Stomach (tissue), 9 donors: Measurements from ENCODE around the gene DCTPP1. TPM values are rescaled to one million over a fixed set of nuclear protein-coding genes. Genes with fewer than 3 reads are reported as not detected.

Experiments used
- DNase-seq, 2 donors: peaks; one replicate each; pipeline versions ENCODE4 v3.0.0 to v3.0.0-alpha.2; 2013 to 2019
- H3K27ac ChIP-seq, 5 donors: fragments of 200-600 bp in 4 of 5; sonication (generic) in 4 of 5; one replicate each; pipeline ENCODE4 v1.5.1; 2013 to 2019; ENCODE audit warnings: mild to moderate bottlenecking in 1 of 5, moderate library complexity in 1 of 5
- H3K27me3 ChIP-seq, 3 donors: fragments of 200-600 bp; sonication (generic); one replicate each; pipeline ENCODE4 v1.5.1; 2017 to 2019; ENCODE audit warnings: mixed run types in 1 of 3
- H3K36me3 ChIP-seq, 4 donors: fragments of 200-600 bp; sonication (generic); 1 replicate in 3 of 4; 2 replicates in 1 of 4; pipeline ENCODE4 v1.5.1; 2016 to 2019
- H3K4me1 ChIP-seq, 4 donors: fragments of 200-600 bp; sonication (generic); one replicate each; pipeline ENCODE4 v1.5.1; 2016 to 2019
- H3K4me3 ChIP-seq, 4 donors: fragments of 200-600 bp; sonication (generic) in 3 of 4; one replicate each; pipeline ENCODE4 v1.5.1; 2016 to 2019; ENCODE audit warnings: mild to moderate bottlenecking in 1 of 4
- H3K9me3 ChIP-seq, 4 donors: fragments of 200-600 bp; sonication (generic); one replicate each; pipeline ENCODE4 v1.5.1; 2016 to 2019
- EP300 ChIP-seq: sonication (generic); formaldehyde crosslinking; IDR thresholded peaks from one replicate; pipeline ENCODE4 v1.6.1; 2017; ENCODE audit warnings: antibody characterized with exemption
- POLR2A ChIP-seq, 4 donors: fragments of 450-650 bp; IDR thresholded peaks; one replicate each; pipeline ENCODE4 v1.6.1; 2016; ENCODE audit warnings: antibody characterized with exemption in 4 of 4, control low read depth in 2 of 4, mild to moderate bottlenecking in 1 of 4, moderate library complexity in 1 of 4
- POLR2AphosphoS5 ChIP-seq, 3 donors: sonication (generic); formaldehyde crosslinking; IDR thresholded peaks; one replicate each; pipeline ENCODE4 v1.6.1; 2016; ENCODE audit warnings: antibody characterized with exemption in 3 of 3
- WGBS, 5 donors: extraction: QIAGEN DNeasy Blood & Tissue Kit in 3 of 5; methylation state at CpG; one replicate each; pipeline versions ENCODE4 v1.1.5 to v1.1.7; 2013 to 2018; 5-methylcytosine and 5-hydroxymethylcytosine counted together
- intact Hi-C: fragments of 100-400 bp; cut with DNase I; formaldehyde crosslinking; loops from one replicate; pipeline ENCODE4 v1.15.1; 2023; ENCODE audit warnings: low total_unique reads
- polyA plus RNA-seq, 3 donors: library from polyadenylated mRNA; stranded (reverse); fragments of 200-250 nt; gene quantifications; one replicate each; pipeline ENCODE4 v1.2.3, GENCODE V29; 2013
- total RNA-seq, 5 donors: library from RNA; depleted of rRNA; stranded (reverse); fragments of >200 nt; gene quantifications; one replicate each; pipeline versions ENCODE4 v1.1.0 to v1.2.3, GENCODE V29; 2014 to 2016
- TF ChIP-seq, protein P1 (sequence below), 7 experiments: fragments of 450-650 bp in 4 of 7; fragments of 200-600 bp in 3 of 7; sonication (generic) in 3 of 7; IDR thresholded peaks; one replicate each; pipeline ENCODE4 v1.5.1; 2016 to 2019; ENCODE audit warnings: antibody characterized with exemption in 7 of 7, control low read depth in 2 of 7, mild to moderate bottlenecking in 1 of 7
- donor health status: healthy with polysubstance abuse.
- donor health status: Bipolar disorder and iron deficiency.
- donor health status: healthy.

Gene DCTPP1
- total and polyA plus RNA-seq, 8 donors, result 15.5 to 50.2 (median 35.9) TPM; not detected in 1

- intact Hi-C loops, result no loop called here
- no peaks in the 10 kb centered on the region for H3K36me3 ChIP-seq
- peak overlapping the region; percentile 98 to 100 (median 99) for H3K27ac ChIP-seq
- no peaks in the 10 kb centered on the region for H3K9me3 ChIP-seq
- H3K27me3 ChIP-seq, result no peaks in the 10 kb centered on the region
- peaks cover 19 to 37% (median 30%) of the 10 kb centered on the region in 4 donors for H3K4me1 ChIP-seq
- DNase-seq, result no peak
- WGBS, 5 donors, result 26 to 46% (median 34%) methylated on average over 16 to 27 of the region's 27 CpGs
- TF ChIP-seq EP300, result no peak
- no peak for TF ChIP-seq POLR2A (IDR thresholded peaks at IDR 0.05)
- no peak for TF ChIP-seq POLR2AphosphoS5 (IDR thresholded peaks at IDR 0.05)
- TF ChIP-seq, protein P1, sequence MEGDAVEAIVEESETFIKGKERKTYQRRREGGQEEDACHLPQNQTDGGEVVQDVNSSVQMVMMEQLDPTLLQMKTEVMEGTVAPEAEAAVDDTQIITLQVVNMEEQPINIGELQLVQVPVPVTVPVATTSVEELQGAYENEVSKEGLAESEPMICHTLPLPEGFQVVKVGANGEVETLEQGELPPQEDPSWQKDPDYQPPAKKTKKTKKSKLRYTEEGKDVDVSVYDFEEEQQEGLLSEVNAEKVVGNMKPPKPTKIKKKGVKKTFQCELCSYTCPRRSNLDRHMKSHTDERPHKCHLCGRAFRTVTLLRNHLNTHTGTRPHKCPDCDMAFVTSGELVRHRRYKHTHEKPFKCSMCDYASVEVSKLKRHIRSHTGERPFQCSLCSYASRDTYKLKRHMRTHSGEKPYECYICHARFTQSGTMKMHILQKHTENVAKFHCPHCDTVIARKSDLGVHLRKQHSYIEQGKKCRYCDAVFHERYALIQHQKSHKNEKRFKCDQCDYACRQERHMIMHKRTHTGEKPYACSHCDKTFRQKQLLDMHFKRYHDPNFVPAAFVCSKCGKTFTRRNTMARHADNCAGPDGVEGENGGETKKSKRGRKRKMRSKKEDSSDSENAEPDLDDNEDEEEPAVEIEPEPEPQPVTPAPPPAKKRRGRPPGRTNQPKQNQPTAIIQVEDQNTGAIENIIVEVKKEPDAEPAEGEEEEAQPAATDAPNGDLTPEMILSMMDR (IDR thresholded peaks at IDR 0.05), result no peak
- H3K4me3 ChIP-seq, result peak overlapping the region; percentile 61 to 73 (median 66)
Measured at GRCh38 chr16:30379158-30379783, 50.6 kb downstream of the DCTPP1 start.

DNA sequence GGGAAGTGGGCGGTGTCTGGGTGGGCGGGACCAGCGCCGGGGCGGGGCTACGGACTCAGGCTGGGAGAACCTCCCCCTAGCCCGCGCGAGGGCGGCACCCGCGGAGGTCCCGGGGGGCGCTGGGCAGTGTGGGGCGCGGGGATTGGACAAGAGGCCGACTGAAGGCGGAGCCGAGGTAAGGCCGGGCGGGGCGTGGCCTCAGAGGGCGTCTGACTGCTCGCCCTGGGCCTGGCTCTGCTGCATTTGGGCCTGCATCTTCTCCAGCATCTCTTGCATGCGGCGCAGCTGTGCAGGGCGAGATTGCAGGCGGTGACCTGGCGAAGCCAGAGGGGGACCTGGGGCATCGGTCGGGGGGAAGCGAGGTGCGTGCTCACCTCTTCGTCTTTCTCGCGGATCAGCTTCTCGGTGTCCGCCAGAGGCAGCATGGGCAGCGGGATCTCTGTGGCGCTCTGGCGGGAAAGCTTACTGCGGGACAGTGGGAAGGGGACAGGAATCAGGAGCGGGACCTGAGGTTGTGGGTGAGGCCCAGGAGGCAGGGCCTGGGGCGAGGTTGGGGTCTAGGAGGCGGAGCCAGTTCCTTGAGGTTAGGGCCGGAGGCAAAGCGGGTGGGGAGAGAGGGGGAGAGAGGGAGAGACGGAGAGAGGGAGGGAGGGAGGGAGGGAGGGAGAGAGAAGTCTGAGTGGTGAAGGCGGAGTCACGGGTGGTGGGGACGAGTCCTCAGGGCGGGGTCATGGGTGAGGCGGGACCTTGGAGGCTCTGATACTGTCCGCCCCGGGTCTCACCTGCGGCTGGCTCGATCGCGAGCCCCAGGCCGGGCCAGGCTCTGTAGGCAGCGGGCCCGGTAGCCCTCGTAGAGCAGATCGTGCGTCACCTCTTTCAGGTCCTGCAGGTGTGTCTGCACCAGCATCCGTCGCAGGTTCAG is 51.3 kb downstream of the DCTPP1 start:
- H3K4me1 ChIP-seq, result peaks cover 19 to 37% (median 30%) of the 10 kb centered on the region in 4 donors
- intact Hi-C loops, result no loop called here
- WGBS, 5 donors, result 0 to 1% (median 1%) methylated on average over 42 to 67 of the region's 67 CpGs

DNA sequence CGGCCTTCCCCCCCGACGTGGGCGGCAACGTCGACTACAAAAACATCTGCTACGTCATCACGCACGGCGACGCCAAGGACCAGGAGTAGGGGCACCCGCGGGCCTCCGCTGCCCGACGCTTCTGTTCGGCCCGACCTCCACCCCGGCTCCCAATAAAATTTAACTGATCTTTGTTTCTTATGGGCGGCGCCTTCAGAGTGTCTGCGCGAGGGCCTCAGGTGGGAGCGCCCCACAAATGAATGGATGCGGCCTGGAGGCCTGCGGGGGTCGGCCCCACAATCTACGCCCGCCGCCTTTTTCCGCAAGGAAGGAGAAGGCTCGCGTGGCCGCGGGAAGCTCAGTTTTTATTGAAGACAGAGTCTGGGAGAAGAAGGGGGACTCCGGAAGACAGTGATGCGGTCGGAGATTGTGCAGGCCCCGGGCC is 52.0 kb downstream of the DCTPP1 start:
- Histone ChIP-seq H3K4me3 (peak overlapping the region; percentile 61 to 73 (median 66)), H3K9me3 (no peaks in the 10 kb centered on the region), H3K27ac (peak overlapping the region; percentile 98 to 100 (median 99)), H3K36me3 (no peaks in the 10 kb centered on the region), H3K4me1 (peaks cover 19 to 37% (median 30%) of the 10 kb centered on the region in 4 donors), H3K27me3 (no peaks in the 10 kb centered on the region)
- intact Hi-C loops, result no loop called here
- peak; percentile 94 to 97 for DNase-seq
- TF ChIP-seq EP300 (peak; percentile 34), POLR2A (IDR thresholded peaks at IDR 0.05) (peak in 2 of 4 donors; percentile 4 to 50), POLR2AphosphoS5 (IDR thresholded peaks at IDR 0.05) (peak; percentile 40 to 87 (median 73))
- TF ChIP-seq, protein P1 (IDR thresholded peaks at IDR 0.05), result no peak
- WGBS, 5 donors, result 0 to 2% (median 1%) methylated on average over 20 to 39 of the region's 39 CpGs

More for the DNA sequence above, 51.3 kb downstream of the DCTPP1 start:
- Histone ChIP-seq H3K27ac (peak overlapping the region; percentile 98 to 100 (median 99)), H3K9me3 (no peaks in the 10 kb centered on the region), H3K36me3 (no peaks in the 10 kb centered on the region), H3K27me3 (no peaks in the 10 kb centered on the region), H3K4me3 (peak overlapping the region; percentile 61 to 73 (median 66))
- peak; percentile 99 to 100 for DNase-seq
- TF ChIP-seq, protein P1 (IDR thresholded peaks at IDR 0.05), result peak in 1 of 7 experiments; percentile 9
- TF ChIP-seq EP300 (no peak), POLR2AphosphoS5 (IDR thresholded peaks at IDR 0.05) (peak in 2 of 3 donors; percentile 48 to 83), POLR2A (IDR thresholded peaks at IDR 0.05) (no peak)

DNA sequence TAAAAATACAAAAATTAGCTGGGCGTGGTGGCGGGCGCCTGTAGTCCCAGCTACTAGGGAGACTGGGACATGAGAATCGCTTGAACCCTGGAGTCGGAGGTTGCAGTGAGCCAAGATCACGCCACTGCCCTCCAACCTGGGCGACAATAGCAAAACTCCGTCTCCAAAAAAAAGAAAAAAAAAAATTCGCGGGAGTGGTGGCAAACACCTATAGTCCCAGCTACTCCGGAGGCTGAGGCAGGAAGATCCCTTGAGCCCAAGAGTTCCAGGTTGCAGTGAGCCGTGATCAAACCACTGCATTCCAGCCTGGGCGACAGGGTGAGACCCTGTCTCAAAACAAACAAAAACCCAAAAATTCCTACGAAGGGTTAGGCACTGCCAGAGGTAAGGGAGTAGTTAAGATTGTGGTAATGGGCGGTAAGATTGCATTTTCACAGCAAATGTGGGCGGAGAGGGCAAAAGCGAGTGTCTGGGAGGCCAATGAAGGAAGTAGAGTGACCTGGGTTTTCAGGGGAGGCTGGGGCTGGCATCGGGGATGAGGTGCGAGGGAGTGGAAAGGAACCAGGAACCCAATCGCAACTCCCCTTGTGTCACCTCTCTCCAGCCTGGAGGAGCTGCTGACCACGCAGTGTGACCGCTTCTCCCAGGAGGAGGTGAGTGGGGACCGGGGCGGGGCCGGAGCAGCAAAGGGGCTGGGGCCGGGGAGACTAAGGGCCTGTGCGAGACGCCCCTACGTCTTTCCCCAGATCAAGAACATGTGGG is 52.6 kb downstream of the DCTPP1 start:
- TF ChIP-seq POLR2A (IDR thresholded peaks at IDR 0.05), result no peak
- TF ChIP-seq, protein P1 (IDR thresholded peaks at IDR 0.05), result no peak
- no peak for TF ChIP-seq EP300
- TF ChIP-seq POLR2AphosphoS5 (IDR thresholded peaks at IDR 0.05), result no peak
- peaks cover 19 to 37% (median 30%) of the 10 kb centered on the region in 4 donors for H3K4me1 ChIP-seq
- H3K27ac ChIP-seq, result peak overlapping the region; percentile 98 to 100 (median 99)
- intact Hi-C loops, result no loop called here
- no peak for DNase-seq
- H3K36me3 ChIP-seq, result no peaks in the 10 kb centered on the region
- H3K9me3 ChIP-seq, result no peaks in the 10 kb centered on the region
- H3K4me3 ChIP-seq, result peak overlapping the region; percentile 61 to 73 (median 66)
- WGBS, 5 donors, result 30 to 36% (median 32%) methylated on average over 28 to 29 of the region's 29 CpGs
- H3K27me3 ChIP-seq, result no peaks in the 10 kb centered on the region
